Measurements from ENCODE around the gene TRPC1. TPM values are rescaled to one million over a fixed set of nuclear protein-coding genes. Genes with fewer than 3 reads are reported as not detected.

TRPC1 gene
- total RNA-seq (1 to 10 TPM in 5 of 6 donors, under 1 TPM in 1; 0.57 to 2.8 (median 1.3) TPM), polyA plus RNA-seq (1 to 10 TPM; 1.6 to 5.0 TPM)

- FAIRE-seq: no peak
Measured at GRCh38 chr3:142723968-142724681, at the start of gene TRPC1. Gene TRPC1, plus strand, starts transcription at chr3:142724034. Its CDS starts 526 bp downstream, at chr3:142724560.

GRCh38 chr3:142676151-142676550, 47.7 kb upstream of the TRPC1 start:
- H3K36me3 ChIP-seq: no peaks in the 10 kb centered on the region
- intact Hi-C loops (cut with DNase I): no loop called here
- ATAC-seq (no peak), DNase-seq (no peak), FAIRE-seq (no peak)
- 88 to 94% methylated on average over 2 of the region's 2 CpGs for WGBS, 2 donors
- TF ChIP-seq CTCF (IDR thresholded peaks at IDR 0.05): no peak
- H3K4me1 ChIP-seq: no peaks in the 10 kb centered on the region
- no peaks in the 10 kb centered on the region for H3K9me3 ChIP-seq
- H3K27me3 ChIP-seq: no peaks in the 10 kb centered on the region
- H3K27ac ChIP-seq: no peak overlapping the region
- H3K4me3 ChIP-seq: no peak overlapping the region

More at GRCh38 chr3:142723968-142724681, at the start of gene TRPC1:
- WGBS, 2 donors: 0 to 1% methylated on average over 44 to 73 of the region's 73 CpGs
- no peaks in the 10 kb centered on the region for H3K27me3 ChIP-seq
- no peaks in the 10 kb centered on the region for H3K36me3 ChIP-seq
- H3K4me1 ChIP-seq: no peaks in the 10 kb centered on the region
- H3K27ac ChIP-seq: peak within 1 kb of the TSS in 3 of 4 donors; percentile 33 to 58 (median 39)
- DNase-seq: peak; percentile 49 to 84 (median 65)
- no peaks in the 10 kb centered on the region for H3K9me3 ChIP-seq
- peak within 1 kb of the TSS; percentile 50 to 74 (median 72) for H3K4me3 ChIP-seq
- intact Hi-C loops (cut with DNase I): no loop called here
- no peak for TF ChIP-seq CTCF (IDR thresholded peaks at IDR 0.05)
- peak; percentile 85 to 94 (median 94) for ATAC-seq

GRCh38 chr3:142680710-142681109, 43.1 kb upstream of the TRPC1 start:
- 57 to 61% methylated on average over 2 of the region's 2 CpGs for WGBS, 2 donors
- intact Hi-C loops (cut with DNase I): no loop called here
- Histone ChIP-seq H3K27me3 (no peaks in the 10 kb centered on the region), H3K4me1 (no peaks in the 10 kb centered on the region), H3K36me3 (no peaks in the 10 kb centered on the region), H3K4me3 (no peak overlapping the region), H3K27ac (no peak overlapping the region), H3K9me3 (no peaks in the 10 kb centered on the region)
- DNase-seq (no peak), ATAC-seq (peak in 3 of 4 donors; percentile 56 to 76 (median 63)), FAIRE-seq (no peak)
- no peak for TF ChIP-seq CTCF (IDR thresholded peaks at IDR 0.05)

- no peaks in the 10 kb centered on the region for H3K27me3 ChIP-seq
- H3K4me1 ChIP-seq: no peaks in the 10 kb centered on the region
- ATAC-seq (no peak), FAIRE-seq (no peak), DNase-seq (no peak)
- 94 to 98% methylated on average over 2 of the region's 2 CpGs for WGBS, 2 donors
- H3K36me3 ChIP-seq: no peaks in the 10 kb centered on the region
- intact Hi-C loops (cut with DNase I): no loop called here
- H3K27ac ChIP-seq: no peak overlapping the region
- H3K9me3 ChIP-seq: no peaks in the 10 kb centered on the region
- H3K4me3 ChIP-seq: no peak overlapping the region
- TF ChIP-seq CTCF (IDR thresholded peaks at IDR 0.05): no peak
Measured at GRCh38 chr3:142690613-142691012, 33.2 kb upstream of the TRPC1 start.

GRCh38 chr3:142691527-142691926, 32.3 kb upstream of the TRPC1 start:
- H3K27me3 ChIP-seq: no peaks in the 10 kb centered on the region
- no peak for DNase-seq
- intact Hi-C loops (cut with DNase I): no loop called here
- no peak for FAIRE-seq
- H3K9me3 ChIP-seq: no peaks in the 10 kb centered on the region
- H3K4me1 ChIP-seq: no peaks in the 10 kb centered on the region
- no peak for ATAC-seq
- WGBS, 2 donors: 92 to 94% methylated on average over 2 of the region's 2 CpGs
- H3K4me3 ChIP-seq: no peak overlapping the region
- no peak for TF ChIP-seq CTCF (IDR thresholded peaks at IDR 0.05)
- H3K27ac ChIP-seq: no peak overlapping the region
- H3K36me3 ChIP-seq: no peaks in the 10 kb centered on the region

All from pancreas (tissue), 10 donors.